HG02938 (cell line): Measurements from ENCODE around the gene PASK.
"Not testable (repeated sequence)": the region's sequence is repeated elsewhere in the genome, so short reads cannot be mapped to it uniquely, and the experiment has no call there.

Experiments used
- ATAC-seq: cut with Tn5 transposase; IDR thresholded peaks from one replicate; pipeline ENCODE4 v1.9.1; 2021; ENCODE audit warnings: mild to moderate bottlenecking, moderate library complexity; ENCODE audit not compliant: unreplicated experiment

PASK gene

DNA sequence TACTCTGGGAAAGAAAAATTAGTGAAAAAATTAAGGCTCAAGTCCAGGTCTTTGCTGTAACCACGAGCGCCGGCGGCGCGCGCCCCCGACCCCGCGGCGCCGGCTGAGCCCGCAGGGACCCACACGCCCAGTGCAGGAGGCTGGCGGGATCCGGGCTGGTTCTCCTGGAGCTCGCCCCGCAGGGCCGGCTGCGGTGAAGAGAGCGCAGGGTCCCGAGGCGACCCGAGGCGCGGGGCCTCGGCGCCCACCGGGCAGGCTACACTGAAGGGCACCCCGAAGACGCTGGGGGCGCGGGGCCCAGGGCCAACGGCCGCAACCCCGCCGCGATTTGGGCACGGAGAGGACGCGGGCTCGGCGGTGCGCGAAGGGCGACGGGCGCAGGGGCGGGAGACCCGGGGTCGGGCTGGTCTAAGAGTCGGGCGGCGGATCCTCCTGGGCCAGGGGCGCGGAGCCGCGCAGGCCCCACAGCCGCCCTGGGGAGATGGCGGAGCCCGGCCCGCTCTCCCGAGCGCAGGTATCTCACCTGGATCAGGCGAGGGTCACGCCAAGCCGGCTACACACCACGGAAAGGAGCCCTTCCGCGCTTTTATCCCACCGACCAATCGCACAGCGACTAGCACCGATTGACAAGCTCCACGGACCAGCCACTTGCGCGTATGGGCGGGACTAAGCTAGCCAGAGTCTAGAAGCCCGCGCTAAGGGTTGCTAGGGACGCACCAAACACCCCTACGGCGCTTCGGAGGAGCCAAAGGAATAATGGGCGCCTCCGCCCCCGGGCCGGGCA, at the start of gene PASK:
TSS of gene PASK (minus strand) at position 582 of the 784 bp plus-strand sequence. CDS start 6,440 bp downstream, outside the sequence.
- peak; percentile 69 for ATAC-seq

DNA sequence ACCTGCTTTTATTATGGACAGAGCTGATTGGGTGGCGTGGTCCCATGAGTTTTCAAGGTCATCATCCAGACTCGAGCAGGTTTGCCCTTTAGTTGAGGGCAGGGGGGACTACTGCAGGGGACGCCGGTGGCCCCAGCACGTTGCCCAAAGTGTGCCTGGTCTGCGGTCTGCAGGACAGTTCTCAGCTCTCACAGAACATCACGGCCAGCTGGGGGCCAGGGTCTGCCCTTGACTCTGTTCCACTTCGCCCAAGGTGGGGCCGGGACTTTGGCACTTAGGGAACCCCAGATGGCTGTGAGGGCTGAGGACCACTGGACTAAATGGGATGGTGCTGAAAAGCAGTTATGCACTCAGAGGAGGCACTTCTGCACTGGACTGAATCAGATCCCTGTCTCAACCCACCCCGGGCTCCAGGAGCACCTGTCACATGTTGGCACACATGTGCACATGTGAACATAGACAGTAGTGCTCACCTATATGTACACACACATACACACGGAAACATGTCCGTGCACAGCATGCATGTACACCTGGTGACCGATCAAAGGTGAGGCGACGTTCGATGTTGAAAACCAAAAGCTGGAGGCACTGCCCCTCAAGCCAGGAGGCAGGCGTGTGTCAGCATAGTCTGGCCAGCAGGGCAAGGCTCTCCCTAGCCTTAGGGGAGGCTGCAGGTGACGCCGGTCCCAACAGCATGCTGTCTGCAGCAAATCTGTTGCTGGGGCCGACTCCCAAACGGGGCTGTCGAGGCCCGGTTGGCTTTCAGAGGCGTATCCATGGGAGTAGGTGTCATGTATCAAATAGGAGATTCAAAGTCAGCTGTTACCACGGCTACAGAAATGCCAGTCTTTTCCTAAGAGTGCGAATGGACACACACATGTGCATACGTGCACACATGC, 49.4 kb upstream of the PASK start:
- no peak for ATAC-seq

- ATAC-seq: no peak
Observed at GRCh38 chr2:241197947-241198346, 48.7 kb upstream of the PASK start.

GRCh38 chr2:241197246-241197645, 48.0 kb upstream of the PASK start:
- not testable (repeated sequence) for ATAC-seq

DNA sequence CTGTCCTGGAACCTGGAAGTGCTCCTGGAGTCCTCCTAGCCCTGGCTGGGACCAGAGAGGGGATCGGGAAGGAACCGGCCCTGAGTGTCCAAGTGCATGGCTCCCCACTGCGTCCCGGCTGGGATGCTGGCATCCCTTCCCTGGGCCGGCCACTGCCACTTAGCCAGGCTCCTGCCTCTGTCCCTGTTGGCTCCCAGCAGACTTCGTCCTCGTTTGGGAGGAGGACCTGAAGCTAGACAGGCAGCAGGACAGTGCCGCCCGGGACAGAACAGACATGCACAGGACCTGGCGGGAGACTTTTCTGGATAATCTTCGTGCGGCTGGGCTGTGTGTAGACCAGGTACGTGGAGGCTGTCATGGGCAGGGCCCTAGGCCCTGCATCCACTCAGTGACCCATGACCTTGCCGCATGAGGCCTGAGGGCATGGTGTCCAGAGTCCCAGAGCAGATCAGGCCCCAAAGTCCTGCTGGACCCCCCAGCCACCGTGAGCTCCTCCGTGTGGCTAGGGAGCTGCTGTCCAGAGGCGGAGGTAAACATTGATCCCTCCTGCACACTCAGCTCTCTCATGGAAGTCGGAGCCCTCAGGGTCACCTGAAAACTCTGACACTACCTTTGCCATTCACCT, 46.3 kb upstream of the PASK start:
- ATAC-seq: no peak

DNA sequence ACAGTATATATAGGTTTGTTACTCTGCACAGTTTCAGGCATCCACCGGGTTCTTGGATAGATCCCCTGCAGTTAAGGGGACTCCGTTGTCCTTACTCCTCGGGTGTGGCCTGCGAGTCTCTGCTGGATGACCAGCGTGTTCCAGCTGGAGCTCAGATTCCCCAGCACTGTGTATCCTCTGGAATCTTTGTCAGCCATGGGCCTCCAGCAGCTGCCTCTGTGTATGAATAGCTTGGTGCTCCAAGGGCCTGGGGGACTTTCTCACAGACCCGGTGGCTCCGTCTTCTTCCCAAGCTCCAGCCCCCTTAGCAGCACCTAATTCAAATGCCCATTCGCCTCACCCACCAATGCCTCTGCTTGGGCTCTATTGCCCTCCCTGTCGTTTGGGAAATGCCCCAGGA, 45.5 kb upstream of the PASK start:
- no peak for ATAC-seq

DNA sequence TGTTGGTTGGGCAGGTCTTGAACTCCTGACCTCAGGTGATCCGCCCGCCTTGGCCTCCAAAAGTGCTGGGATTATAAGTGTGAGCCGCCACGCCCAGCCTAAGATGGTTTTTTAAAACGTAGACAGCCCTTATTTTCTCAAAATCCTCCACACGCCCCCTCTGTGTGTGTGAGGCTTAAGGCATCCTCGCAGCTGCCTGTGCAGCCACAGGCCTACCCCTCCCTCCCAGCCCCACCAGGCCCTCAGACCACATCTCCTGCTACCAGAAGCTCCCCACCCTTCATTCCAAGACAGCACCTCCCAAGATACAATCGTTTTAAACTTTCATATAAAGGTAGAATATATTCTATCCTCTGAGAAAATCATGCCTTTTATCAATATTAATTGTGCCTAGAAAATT, 44.0 kb upstream of the PASK start:
- no peak for ATAC-seq

GRCh38 chr2:241191081-241191480, 41.8 kb upstream of the PASK start:
- no peak for ATAC-seq

DNA sequence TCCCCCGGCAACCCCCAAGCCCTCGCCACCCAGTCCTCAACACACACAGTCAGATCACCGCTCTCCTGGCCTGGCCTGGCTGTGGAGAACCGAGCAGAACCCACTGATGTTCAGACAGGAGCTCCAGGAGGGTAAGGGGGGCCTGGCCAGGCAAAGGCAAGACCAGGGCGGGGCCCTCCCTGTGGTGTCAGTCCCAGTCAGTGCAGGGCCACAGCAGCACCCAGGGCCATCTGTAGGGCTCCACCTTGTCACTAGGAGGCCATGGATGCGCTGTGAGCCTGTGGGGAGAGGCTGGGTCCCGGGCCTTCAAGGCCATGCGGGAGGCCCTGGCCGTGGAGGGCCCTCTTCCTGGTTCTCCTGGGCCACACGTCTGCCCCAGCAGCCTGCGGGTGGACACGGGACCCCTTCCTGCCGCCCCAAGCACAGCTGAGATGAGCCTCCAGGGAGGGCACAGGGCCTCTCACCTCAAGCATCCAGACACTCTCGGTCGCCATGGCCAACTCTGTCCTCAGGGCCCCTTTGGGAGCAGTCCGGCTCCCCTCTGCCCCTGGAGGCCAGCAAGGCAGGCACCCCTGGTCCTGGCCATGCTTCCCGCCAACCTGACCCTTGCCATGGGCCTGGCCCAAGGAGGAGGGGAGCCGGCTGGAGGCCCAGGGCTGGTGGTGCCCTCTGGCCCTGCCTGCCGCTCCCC, 41.2 kb upstream of the PASK start:
- ATAC-seq: no peak

DNA sequence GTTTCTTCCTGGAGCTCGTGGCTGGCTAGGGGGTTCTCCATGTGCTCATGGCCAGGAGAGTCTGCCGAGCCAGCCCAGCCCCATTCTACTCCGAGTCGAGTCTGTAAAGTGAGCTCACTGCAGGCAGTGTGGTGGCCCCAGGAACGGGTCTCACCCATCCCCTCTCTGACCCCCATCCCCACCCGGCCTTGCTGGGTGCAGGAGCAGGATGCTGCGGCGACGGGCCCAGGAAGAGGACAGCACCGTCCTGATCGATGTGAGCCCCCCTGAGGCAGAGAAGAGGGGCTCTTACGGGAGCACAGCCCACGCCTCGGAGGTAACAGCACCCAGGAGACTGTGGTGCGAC, 40.6 kb upstream of the PASK start:
- no peak for ATAC-seq

- no peak for ATAC-seq
Observed at GRCh38 chr2:241189093-241189855, 40.0 kb upstream of the PASK start.

DNA sequence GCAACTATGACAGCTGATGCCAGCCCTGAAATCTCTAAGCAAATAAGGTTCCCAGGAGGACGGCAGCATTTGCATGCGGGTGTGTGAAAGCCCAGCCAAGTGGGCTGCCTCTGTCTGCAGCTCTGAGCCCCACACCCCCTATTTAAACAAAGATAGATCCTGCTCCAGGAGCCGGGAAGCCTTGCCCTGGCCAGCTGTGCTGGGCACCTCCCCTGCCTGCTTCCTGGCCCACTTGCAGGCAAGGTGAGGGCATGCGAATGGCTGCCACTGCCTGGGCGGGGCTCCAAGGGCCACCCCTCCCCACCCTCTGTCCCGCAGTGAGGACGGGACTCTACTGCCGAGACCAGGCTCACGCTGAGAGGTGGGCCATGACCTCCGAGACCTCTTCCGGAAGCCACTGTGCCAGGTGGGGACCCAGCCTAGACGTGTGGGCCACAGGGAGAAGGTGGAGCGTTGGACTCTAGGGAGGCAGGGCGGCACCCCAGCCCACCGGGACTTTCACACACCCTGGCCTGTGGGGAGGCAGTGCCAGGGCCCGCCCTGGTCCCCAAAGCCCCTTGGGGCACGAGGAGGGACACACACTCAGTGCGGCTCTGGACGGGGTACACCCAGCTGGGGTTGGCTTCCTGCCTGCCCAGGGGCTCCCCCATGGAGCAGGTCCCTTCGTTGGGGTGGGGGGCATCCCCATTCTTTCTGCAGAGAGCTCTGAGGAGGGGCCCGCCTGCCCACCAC, 39.3 kb upstream of the PASK start, which contains the start of gene ANO7:
TSS of gene ANO7 (plus strand) at position 317 of the 732 bp plus-strand sequence. CDS start 1,387 bp downstream, outside the sequence.
- no peak for ATAC-seq

GRCh38 chr2:241187918-241188234, 38.6 kb upstream of the PASK start:
- no peak for ATAC-seq

DNA sequence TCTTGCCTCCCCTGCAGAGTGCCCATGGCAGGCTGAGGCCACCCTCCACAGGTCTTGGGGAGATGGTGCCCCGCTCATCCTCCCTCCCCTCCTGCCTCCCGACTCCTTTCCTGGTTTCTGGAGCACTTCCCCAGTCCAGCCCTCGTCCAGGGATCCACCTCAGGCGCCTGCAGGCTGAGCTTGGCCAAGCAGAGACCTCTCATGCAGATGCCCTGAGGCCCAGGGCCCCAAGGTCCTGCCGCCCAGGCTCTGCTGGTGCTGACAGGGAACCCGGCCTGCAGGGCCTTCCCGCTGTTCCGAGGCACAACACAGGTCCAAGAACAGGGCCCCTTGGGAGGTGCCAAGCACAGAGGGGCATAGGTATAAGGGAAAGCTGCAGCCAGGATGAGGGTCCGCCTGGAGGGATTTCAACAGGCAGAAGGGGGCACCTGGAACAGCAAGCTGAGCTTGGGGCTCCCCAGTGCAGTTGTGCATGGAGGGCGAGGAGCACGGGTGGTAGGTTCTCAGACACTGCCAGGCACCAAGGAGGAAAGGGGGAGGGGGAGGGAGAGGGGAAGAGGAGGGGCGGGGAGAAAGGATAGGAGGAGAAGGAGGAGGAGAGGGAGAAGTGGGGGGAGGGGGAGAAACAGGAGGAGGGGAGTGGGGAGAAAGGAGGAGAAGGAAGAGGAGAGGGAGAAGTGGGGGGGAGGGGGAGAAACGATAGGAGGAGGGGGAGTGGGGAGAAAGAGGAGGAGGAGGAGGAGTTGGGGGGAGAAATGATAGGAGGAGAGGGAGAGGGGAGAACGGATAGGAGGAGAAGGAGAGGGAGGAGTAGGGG, 38.0 kb upstream of the PASK start:
- no peak for ATAC-seq

DNA sequence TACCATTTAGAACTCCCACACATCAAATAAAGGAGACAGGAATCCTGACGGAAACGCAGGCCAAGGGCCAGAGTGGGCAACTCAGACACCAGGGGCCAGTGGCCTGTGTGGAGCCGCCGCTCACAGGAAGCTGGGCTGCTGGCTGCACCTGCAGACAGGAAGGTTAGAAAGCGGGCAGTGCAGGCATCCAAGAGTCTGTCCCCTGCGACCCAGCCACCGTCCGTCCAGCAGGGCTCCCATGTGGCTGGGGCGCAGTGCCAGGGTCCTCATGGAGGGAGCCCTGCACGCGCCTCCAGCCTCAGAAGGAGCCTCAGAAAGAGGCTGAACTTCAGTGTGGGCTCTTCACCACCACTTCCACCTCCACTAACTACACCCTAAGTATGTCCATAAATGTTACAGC, 36.7 kb upstream of the PASK start:
- ATAC-seq: no peak

DNA sequence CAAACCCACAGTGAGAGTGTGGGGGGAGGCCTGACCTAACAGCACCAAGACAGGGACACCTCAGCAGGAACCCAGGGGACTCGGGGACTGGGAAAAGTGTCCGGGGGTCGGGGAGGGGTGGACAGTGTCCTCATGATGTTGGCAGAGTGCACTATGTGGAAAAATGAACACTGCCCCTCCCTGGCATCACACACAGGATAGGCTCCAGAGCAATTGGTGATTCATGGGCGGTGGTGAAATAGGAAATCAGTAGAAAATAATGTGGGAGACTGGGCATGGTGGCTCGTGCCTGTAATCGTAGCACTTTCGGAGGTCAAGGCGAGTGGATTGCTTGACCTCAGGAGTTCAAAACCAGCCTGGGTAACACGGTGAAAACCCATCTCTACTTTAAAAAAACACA, 35.6 kb upstream of the PASK start:
- no peak for ATAC-seq

- ATAC-seq: no peak
Observed at GRCh38 chr2:241183221-241183620, 33.9 kb upstream of the PASK start.

- no peak for ATAC-seq
Observed at GRCh38 chr2:241182531-241183133, 33.4 kb upstream of the PASK start.
